Measurements from ENCODE around the gene CHGA. TPM values are rescaled to one million over a fixed set of nuclear protein-coding genes. Genes with fewer than 3 reads are reported as not detected.

Gene CHGA
- total RNA-seq, 4 donors from 2014 or later, result not detected

DNA sequence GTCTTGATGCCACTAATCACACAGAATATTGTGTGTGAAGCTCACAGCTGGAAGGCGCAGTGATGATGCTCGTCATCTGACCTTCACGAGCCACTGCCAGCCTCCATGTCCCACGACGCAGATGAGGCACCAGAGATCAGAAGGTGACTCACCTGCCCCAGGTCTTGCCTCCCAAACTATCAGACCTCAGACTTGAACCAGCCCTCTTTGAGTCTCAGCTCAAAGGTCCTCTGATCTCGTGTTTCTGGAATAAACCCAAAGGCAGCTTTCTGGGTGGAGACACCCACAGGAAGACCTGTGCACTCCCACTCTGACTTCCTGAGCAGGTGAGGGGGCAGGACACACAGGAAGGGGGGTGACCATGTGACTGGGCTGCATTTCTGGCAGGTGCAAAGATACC lies 19.6 kb upstream of the CHGA start:
- no peaks in the 10 kb centered on the region for H3K9me3 ChIP-seq
- H3K36me3 ChIP-seq, result no peaks in the 10 kb centered on the region
- 50 to 74% methylated on average over 6 of the region's 6 CpGs for WGBS, 2 donors
- TF ChIP-seq, protein P1, sequence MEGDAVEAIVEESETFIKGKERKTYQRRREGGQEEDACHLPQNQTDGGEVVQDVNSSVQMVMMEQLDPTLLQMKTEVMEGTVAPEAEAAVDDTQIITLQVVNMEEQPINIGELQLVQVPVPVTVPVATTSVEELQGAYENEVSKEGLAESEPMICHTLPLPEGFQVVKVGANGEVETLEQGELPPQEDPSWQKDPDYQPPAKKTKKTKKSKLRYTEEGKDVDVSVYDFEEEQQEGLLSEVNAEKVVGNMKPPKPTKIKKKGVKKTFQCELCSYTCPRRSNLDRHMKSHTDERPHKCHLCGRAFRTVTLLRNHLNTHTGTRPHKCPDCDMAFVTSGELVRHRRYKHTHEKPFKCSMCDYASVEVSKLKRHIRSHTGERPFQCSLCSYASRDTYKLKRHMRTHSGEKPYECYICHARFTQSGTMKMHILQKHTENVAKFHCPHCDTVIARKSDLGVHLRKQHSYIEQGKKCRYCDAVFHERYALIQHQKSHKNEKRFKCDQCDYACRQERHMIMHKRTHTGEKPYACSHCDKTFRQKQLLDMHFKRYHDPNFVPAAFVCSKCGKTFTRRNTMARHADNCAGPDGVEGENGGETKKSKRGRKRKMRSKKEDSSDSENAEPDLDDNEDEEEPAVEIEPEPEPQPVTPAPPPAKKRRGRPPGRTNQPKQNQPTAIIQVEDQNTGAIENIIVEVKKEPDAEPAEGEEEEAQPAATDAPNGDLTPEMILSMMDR (IDR thresholded peaks at IDR 0.05), result no peak
- TF ChIP-seq EP300 (IDR thresholded peaks at IDR 0.05) (no peak), POLR2A (IDR thresholded peaks at IDR 0.05) (no peak)
- H3K4me3 ChIP-seq, result no peak overlapping the region
- no peak overlapping the region for H3K27ac ChIP-seq
- H3K27me3 ChIP-seq, result peaks cover 0 to 28% of the 10 kb centered on the region in 2 donors
- H3K4me1 ChIP-seq, result no peaks in the 10 kb centered on the region
- no peak for DNase-seq (ENCODE audit: low spot score in 2 of 2)

DNA sequence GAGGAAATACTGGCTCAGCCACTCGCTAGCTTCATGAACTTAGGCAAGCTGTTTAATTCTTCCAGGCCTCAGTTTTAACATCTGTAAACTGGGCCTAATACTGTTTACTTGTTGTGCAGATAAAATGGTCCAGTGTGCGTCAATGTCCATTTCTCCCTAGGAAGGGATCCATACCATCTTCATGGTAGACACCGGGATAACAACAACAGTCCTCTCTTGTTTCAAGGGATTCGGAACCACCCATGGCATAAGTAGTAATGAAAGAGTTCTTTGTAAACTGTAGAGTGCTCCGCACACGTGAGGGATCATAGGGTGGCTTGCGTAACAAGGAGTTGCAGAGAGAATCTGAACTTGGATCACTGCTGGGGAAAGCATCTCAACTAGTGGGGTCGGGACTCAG lies 17.3 kb upstream of the CHGA start:
- no peaks in the 10 kb centered on the region for H3K4me1 ChIP-seq
- peaks cover 0 to 19% of the 10 kb centered on the region in 2 donors for H3K27me3 ChIP-seq
- WGBS, 2 donors, result 60 to 61% methylated on average over 8 of the region's 8 CpGs
- no peaks in the 10 kb centered on the region for H3K9me3 ChIP-seq
- H3K36me3 ChIP-seq, result no peaks in the 10 kb centered on the region
- no peak for DNase-seq (ENCODE audit: low spot score in 2 of 2)
- TF ChIP-seq EP300 (IDR thresholded peaks at IDR 0.05), result no peak
- no peak for TF ChIP-seq POLR2A (IDR thresholded peaks at IDR 0.05)
- TF ChIP-seq, protein P1 (IDR thresholded peaks at IDR 0.05), result no peak
- H3K4me3 ChIP-seq, result no peak overlapping the region
- H3K27ac ChIP-seq, result no peak overlapping the region

- TF ChIP-seq POLR2A (IDR thresholded peaks at IDR 0.05), result no peak
- TF ChIP-seq, protein P1 (IDR thresholded peaks at IDR 0.05), result no peak
- no peak for TF ChIP-seq EP300 (IDR thresholded peaks at IDR 0.05)
Observed at GRCh38 chr14:92906420-92906819, 16.5 kb upstream of the CHGA start.

DNA sequence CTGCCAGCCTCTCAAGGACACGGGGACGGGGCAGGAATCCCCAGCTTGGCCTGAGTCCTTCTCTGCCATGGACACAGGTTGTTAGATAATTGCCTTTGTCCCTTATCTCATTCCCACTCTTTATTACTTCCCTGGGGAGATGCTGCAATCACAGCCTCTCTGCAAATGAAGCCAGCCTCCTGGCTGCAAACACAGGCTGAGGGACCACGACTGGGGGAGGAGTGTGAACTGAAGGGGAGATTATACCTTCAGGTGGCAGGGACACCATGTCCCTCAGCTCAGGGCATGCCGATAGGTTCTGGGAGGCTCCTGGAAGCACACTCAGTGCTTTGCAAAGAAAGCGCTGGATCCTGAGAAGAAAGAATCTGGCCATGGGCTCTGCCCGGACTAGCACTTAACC lies 16.1 kb upstream of the CHGA start:
- TF ChIP-seq POLR2A (IDR thresholded peaks at IDR 0.05), result no peak
- TF ChIP-seq EP300 (IDR thresholded peaks at IDR 0.05), result no peak
- TF ChIP-seq, protein P1 (IDR thresholded peaks at IDR 0.05), result no peak
- Histone ChIP-seq H3K4me3 (no peak overlapping the region), H3K27ac (no peak overlapping the region), H3K36me3 (no peaks in the 10 kb centered on the region), H3K27me3 (peaks cover 0 to 19% of the 10 kb centered on the region in 2 donors), H3K9me3 (no peaks in the 10 kb centered on the region), H3K4me1 (no peaks in the 10 kb centered on the region)
- WGBS, 2 donors, result 28 to 34% methylated on average over 6 of the region's 6 CpGs
- DNase-seq (ENCODE audit: low spot score in 2 of 2), result no peak

More at GRCh38 chr14:92906420-92906819, 16.5 kb upstream of the CHGA start:
- no peaks in the 10 kb centered on the region for H3K9me3 ChIP-seq
- no peak overlapping the region for H3K4me3 ChIP-seq
- peaks cover 0 to 19% of the 10 kb centered on the region in 2 donors for H3K27me3 ChIP-seq
- WGBS, 2 donors, result 58 to 62% methylated on average over 5 to 6 of the region's 6 CpGs
- H3K4me1 ChIP-seq, result no peaks in the 10 kb centered on the region
- no peaks in the 10 kb centered on the region for H3K36me3 ChIP-seq
- no peak for DNase-seq (ENCODE audit: low spot score in 2 of 2)
- H3K27ac ChIP-seq, result no peak overlapping the region

GRCh38 chr14:92907316-92907911 lies 15.5 kb upstream of the CHGA start:
- Histone ChIP-seq H3K36me3 (no peaks in the 10 kb centered on the region), H3K27me3 (peaks cover 0 to 17% of the 10 kb centered on the region in 2 donors), H3K27ac (no peak overlapping the region), H3K4me1 (no peaks in the 10 kb centered on the region), H3K4me3 (no peak overlapping the region), H3K9me3 (no peaks in the 10 kb centered on the region)
- TF ChIP-seq, protein P1 (IDR thresholded peaks at IDR 0.05), result no peak
- TF ChIP-seq EP300 (IDR thresholded peaks at IDR 0.05), result no peak
- TF ChIP-seq POLR2A (IDR thresholded peaks at IDR 0.05), result no peak
- no peak for DNase-seq (ENCODE audit: low spot score in 2 of 2)
- WGBS, 2 donors, result 73 to 75% methylated on average over 6 of the region's 6 CpGs
